CD4-positive, alpha-beta T cell treated with Interleukin-15 for 4 hours (primary cell): ENCODE results near the gene CDON.
"Not testable (repeated sequence)": the region's sequence is repeated elsewhere in the genome, so short reads cannot be mapped to it uniquely, and the experiment has no call there.

ENCODE experiments used
- DNase-seq: peaks from one replicate; pipeline ENCODE4 v3.0.0-alpha.2; 2020; ENCODE audit warnings: low spot score

Gene CDON

GRCh38 chr11:126046570-126047195, 16.0 kb downstream of the CDON start:
- DNase-seq, result no peak

- DNase-seq, result no peak
Observed at GRCh38 chr11:126039485-126040271, 23.0 kb downstream of the CDON start.

- no peak for DNase-seq
Observed at GRCh38 chr11:126035718-126036117, 26.9 kb downstream of the CDON start.

GRCh38 chr11:126034933-126035425, 27.7 kb downstream of the CDON start:
- no peak for DNase-seq

- no peak for DNase-seq
Observed at GRCh38 chr11:126034039-126034932, 28.4 kb downstream of the CDON start.

GRCh38 chr11:126032375-126032774, 30.3 kb downstream of the CDON start:
- DNase-seq, result no peak

GRCh38 chr11:126029805-126030204, 32.9 kb downstream of the CDON start:
- DNase-seq, result no peak

GRCh38 chr11:126029237-126029636, 33.4 kb downstream of the CDON start:
- DNase-seq, result no peak

- not testable (repeated sequence) for DNase-seq
Observed at GRCh38 chr11:126028534-126028933, 34.1 kb downstream of the CDON start.

- no peak for DNase-seq
Observed at GRCh38 chr11:126026579-126026978, 36.1 kb downstream of the CDON start.

- DNase-seq, result no peak
Observed at GRCh38 chr11:126025822-126026221, 36.8 kb downstream of the CDON start.

GRCh38 chr11:126024123-126024522, 38.5 kb downstream of the CDON start:
- no peak for DNase-seq

GRCh38 chr11:126012852-126013251, 49.8 kb downstream of the CDON start:
- no peak for DNase-seq

GRCh38 chr11:126011754-126012153, 50.9 kb downstream of the CDON start:
- no peak for DNase-seq

- no peak for DNase-seq
Observed at GRCh38 chr11:126011265-126011664, 51.4 kb downstream of the CDON start.

GRCh38 chr11:126008956-126009355, 53.7 kb downstream of the CDON start:
- no peak for DNase-seq

- no peak for DNase-seq
Observed at GRCh38 chr11:126007238-126007637, 55.4 kb downstream of the CDON start.

- no peak for DNase-seq
Observed at GRCh38 chr11:126006068-126006467, 56.6 kb downstream of the CDON start.

- DNase-seq, result no peak
Observed at GRCh38 chr11:126002181-126002580, 60.5 kb downstream of the CDON start.

GRCh38 chr11:125999234-125999880, 63.3 kb downstream of the CDON start:
- no peak for DNase-seq

- no peak for DNase-seq
Observed at GRCh38 chr11:125998267-125998666, 64.4 kb downstream of the CDON start.

GRCh38 chr11:125995313-125995712, 67.4 kb downstream of the CDON start:
- no peak for DNase-seq
